Measurements from ENCODE around the gene KCND3.

DNA sequence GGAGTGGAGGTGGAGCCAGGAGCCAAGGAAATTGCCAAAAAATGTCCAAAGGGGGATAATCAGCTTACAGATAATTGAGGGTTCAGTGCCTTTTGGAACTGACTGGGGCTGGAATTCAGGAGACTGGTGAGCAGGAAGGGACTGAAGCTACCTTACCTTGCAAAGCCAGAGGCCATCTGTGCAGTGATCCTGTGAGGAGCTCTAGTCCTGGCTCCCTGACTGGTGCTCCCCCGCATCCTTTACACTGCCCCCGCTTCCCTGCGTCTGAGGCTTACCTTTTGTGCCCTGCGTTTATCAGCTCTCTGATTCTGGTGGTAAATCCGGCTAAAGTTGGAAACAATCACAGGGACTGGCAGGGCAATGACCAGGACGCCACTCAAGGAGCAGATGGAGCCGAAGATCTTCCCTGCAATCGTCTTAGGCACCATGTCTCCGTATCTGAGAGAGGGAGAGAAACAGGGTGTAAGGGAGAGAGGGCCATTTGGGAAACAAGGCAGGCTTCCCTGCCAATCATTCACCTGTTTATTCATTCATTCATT, 202.7 kb downstream of the KCND3 start:
- TF ChIP-seq CTCF (IDR thresholded peaks at IDR 0.05; ENCODE audit: low read depth, low read length, poor library complexity, severe bottlenecking) (no peak), EZH2phosphoT487 (IDR thresholded peaks at IDR 0.05; ENCODE audit: borderline replicate concordance, low read length) (no peak)
